B cell (primary cell): ENCODE data around the gene PSMD11. TPM values are rescaled to one million over a fixed set of nuclear protein-coding genes. Genes with fewer than 3 reads are reported as not detected.
A peak's percentile ranks its signal among the peaks of the same experiment; 100 is the strongest.

ENCODE experiments used
- ATAC-seq: fragments of 200-7000 bp; cut with Tn5 transposase; one replicate; pipeline ENCODE4 v1.10.0; 2021; ENCODE audit warnings: low read depth, mild to moderate bottlenecking, moderate number of reproducible peaks, moderate library complexity
- CTCF ChIA-PET: fragments of 350-600 bp; sonication (Branson Sonifier 250); formaldehyde crosslinking; loops from one replicate; lab custom pipeline; 2021; ENCODE audit warnings: antibody characterized with exemption, inconsistent platforms; lab: Charles Lee
- POLR2A ChIA-PET: fragments of 350-600 bp; sonication (Branson Sonifier 250); formaldehyde crosslinking; loops from one replicate; lab custom pipeline; 2021; ENCODE audit warnings: antibody characterized with exemption; lab: Charles Lee
- DNase-seq: peaks from one replicate; pipeline ENCODE4 v3.0.0; 2013
- H2AFZ ChIP-seq: 2 replicates; pipeline ENCODE4 v1.6.1; 2012; ENCODE audit warnings: mild to moderate bottlenecking, low read depth, low read length; ENCODE audit not compliant: insufficient read depth, poor library complexity, severe bottlenecking
- H3K27ac ChIP-seq, 2 donors: 1 replicate in 1 of 2; 2 replicates in 1 of 2; pipeline ENCODE4 v1.5.1; 2012 to 2013; ENCODE audit warnings: low read length in 2 of 2, mild to moderate bottlenecking in 2 of 2, moderate library complexity in 1 of 2
- H3K27me3 ChIP-seq, 4 experiments: fragments of 200-600 bp in 1 of 4; sonication (generic) in 1 of 4; replicated peaks in 1 of 4; 1 replicate in 2 of 4; 2 replicates in 2 of 4; pipeline versions ENCODE4 v1.6.1 to v1.7.0; 2013 to 2016; ENCODE audit warnings: low read length in 3 of 4, mild to moderate bottlenecking in 2 of 4, mixed read lengths in 1 of 4, moderate library complexity in 1 of 4; ENCODE audit not compliant: insufficient read depth in 4 of 4, control insufficient read depth in 3 of 4; ENCODE audit errors: control extremely low read depth in 1 of 4
- H3K36me3 ChIP-seq, 2 experiments: replicated peaks in 1 of 2; 1 replicate in 1 of 2; 2 replicates in 1 of 2; pipeline versions ENCODE4 v1.6.1 to v1.7.1; 2013; ENCODE audit warnings: low read length in 1 of 2; ENCODE audit not compliant: insufficient read depth in 2 of 2, control insufficient read depth in 1 of 2; ENCODE audit errors: control extremely low read depth in 1 of 2, extremely low read depth in 1 of 2
- H3K4me1 ChIP-seq, 2 donors: fragments of 200-600 bp in 1 of 2; sonication (generic) in 1 of 2; 1 replicate in 1 of 2; 2 replicates in 1 of 2; pipeline versions ENCODE4 v1.5.1 to v1.6.1; 2013 to 2017; ENCODE audit warnings: low read length in 2 of 2; ENCODE audit not compliant: control insufficient read depth in 2 of 2, insufficient read depth in 2 of 2
- H3K4me2 ChIP-seq: replicated peaks from 2 replicates; pipeline ENCODE3; 2012; ENCODE audit warnings: mild to moderate bottlenecking, low read depth, low read length; ENCODE audit not compliant: poor library complexity, severe bottlenecking
- H3K4me3 ChIP-seq, 5 experiments: fragments of 200-600 bp in 1 of 5; sonication (generic) in 1 of 5; 1 replicate in 3 of 5; 2 replicates in 2 of 5; pipeline versions ENCODE4 v1.5.1 to v1.7.0; 2011 to 2016; ENCODE audit warnings: low read length in 4 of 5, mild to moderate bottlenecking in 4 of 5, low read depth in 2 of 5, control low read depth in 1 of 5, moderate library complexity in 1 of 5; ENCODE audit not compliant: insufficient read depth in 1 of 5; ENCODE audit errors: control extremely low read depth in 1 of 5, extremely low read depth in 1 of 5
- H3K79me2 ChIP-seq: fragments of 200-600 bp; sonication (generic); one replicate; pipeline ENCODE4 v1.6.0; 2016; ENCODE audit warnings: low read length; ENCODE audit not compliant: control insufficient read depth, insufficient read depth
- H3K9ac ChIP-seq: fragments of 200-600 bp; sonication (generic); 2 replicates; pipeline ENCODE4 v1.6.1; 2017; ENCODE audit warnings: mild to moderate bottlenecking, low read length, moderate library complexity
- H3K9me3 ChIP-seq, 3 donors: one replicate each; pipeline versions ENCODE4 v1.6.1 to v1.7.1; 2013; ENCODE audit warnings: low read length in 2 of 3; ENCODE audit not compliant: control insufficient read depth in 2 of 3, insufficient read depth in 1 of 3; ENCODE audit errors: control extremely low read depth in 1 of 3
- H4K20me1 ChIP-seq: 2 replicates; pipeline ENCODE4 v1.6.0; 2012; ENCODE audit warnings: mild to moderate bottlenecking, low read length; ENCODE audit not compliant: insufficient read depth, control insufficient read depth, poor library complexity, severe bottlenecking
- H3K27ac Mint-ChIP-seq: one replicate; pipeline ENCODE4 v1.8.0; 2021; ENCODE audit warnings: mixed read lengths
- H3K27me3 Mint-ChIP-seq: one replicate; pipeline ENCODE4 v1.8.0; 2021; ENCODE audit warnings: mixed read lengths
- H3K4me1 Mint-ChIP-seq: one replicate; pipeline ENCODE4 v1.8.0; 2021; ENCODE audit warnings: mixed read lengths
- H3K4me3 Mint-ChIP-seq: one replicate; pipeline ENCODE4 v1.8.0; 2021; ENCODE audit warnings: mixed read lengths
- H3K9me3 Mint-ChIP-seq: one replicate; pipeline ENCODE4 v1.8.0; 2022; ENCODE audit warnings: mixed read lengths; ENCODE audit not compliant: insufficient read depth
- CTCF ChIP-seq: fragments of 200-600 bp; IDR thresholded peaks from one replicate; pipeline ENCODE4 v1.8.0; 2022; ENCODE audit warnings: antibody characterized with exemption, mild to moderate bottlenecking
- EZH2 ChIP-seq: IDR thresholded peaks from 2 replicates; pipeline ENCODE4 v1.6.1; 2012; ENCODE audit warnings: borderline replicate concordance, low read depth, mild to moderate bottlenecking, moderate library complexity, low read length; ENCODE audit not compliant: insufficient read depth, poor library complexity, severe bottlenecking
- WGBS: methylation state at CpG from one replicate; pipeline ENCODE4 v1.1.5; 2013; ENCODE audit warnings: missing lambda C conversion rate; ENCODE audit not compliant: insufficient coverage; 5-methylcytosine and 5-hydroxymethylcytosine counted together
- intact Hi-C: fragments of 100-400 bp; cut with micrococcal nuclease; formaldehyde crosslinking; loops from one replicate; pipeline ENCODE4 v1.10.0; 2022
- polyA plus RNA-seq: library from polyadenylated mRNA; depleted of rRNA; stranded (reverse); fragments of >200 nt; gene quantifications from 2 replicates; pipeline ENCODE4 v1.2.3, GENCODE V29; 2012
- total RNA-seq, 2 donors: library from RNA; stranded (reverse); fragments of 120-200 nt in 1 of 2; gene quantifications; 1 replicate in 1 of 2; 2 replicates in 1 of 2; pipeline versions ENCODE4 v1.2.3 to v1.2.4, GENCODE V29; 2013 to 2022

The PSMD11 gene
- total and polyA plus RNA-seq, 2 donors (not counting 1 experiment from before 2014, with no cell fraction given) = 23.8 to 73.4 TPM

- Mint-ChIP-seq H3K27me3 (no peaks in the 10 kb centered on the region), H3K27ac (peak overlapping the region; percentile 73), H3K9me3 (no peaks in the 10 kb centered on the region), H3K4me1 (peaks cover 43% of the 10 kb centered on the region), H3K4me3 (peak overlapping the region; percentile 78)
- H3K27me3 ChIP-seq = no peaks in the 10 kb centered on the region
- 97% methylated on average over 5 of the region's 12 CpGs for WGBS
- POLR2A ChIA-PET = interaction anchor here (0.5 to 0.6 kb wide), 2 partner anchors 38 to 143 kb away, joined by 3 to 11 read pairs; no protein-coding TSS in a partner anchor
- DNase-seq (peak; percentile 21), ATAC-seq (no peak)
- peak overlapping the region; percentile 96 for H3K4me2 ChIP-seq
- H3K27ac ChIP-seq = peak overlapping the region in 1 of 2 donors; percentile 69
- no peak for TF ChIP-seq CTCF
- no peak for TF ChIP-seq EZH2
- H3K9me3 ChIP-seq = no peaks in the 10 kb centered on the region
- peaks cover 32% of the 10 kb centered on the region for H3K79me2 ChIP-seq
- H4K20me1 ChIP-seq = peaks cover 11% of the 10 kb centered on the region
- CTCF ChIA-PET = interaction anchor here (1.2 to 10.2 kb wide), 14 partner anchors 11 to 392 kb away, joined by 3 to 139 read pairs (median 7); partner anchors contain the start of gene MYO1D
- H3K4me3 ChIP-seq = no peak overlapping the region
- intact Hi-C loops = loop anchor here (10.0 kb wide), 1 partner anchor 389 kb away; the partner anchor contains the start of gene MYO1D
- peaks cover 0 to 25% of the 10 kb centered on the region in 2 experiments for H3K36me3 ChIP-seq
- peak overlapping the region; percentile 54 for H3K9ac ChIP-seq
- H3K4me1 ChIP-seq = peaks cover 41 to 44% of the 10 kb centered on the region in 2 donors
- H2AFZ ChIP-seq = peak overlapping the region; percentile 77
Observed at GRCh38 chr17:32485261-32486110, 41.2 kb downstream of the PSMD11 start.
